Activated CD8-positive, alpha-beta T cell treated with anti-CD3 and anti-CD28 coated beads for 36 hours (primary cell): ENCODE results near the gene CUTA. TPM values are rescaled to one million over a fixed set of nuclear protein-coding genes. Genes with fewer than 3 reads are reported as not detected.
A peak's percentile ranks its signal among the peaks of the same experiment; 100 is the strongest.
"Not testable (repeated sequence)": the region's sequence is repeated elsewhere in the genome, so short reads cannot be mapped to it uniquely, and the experiment has no call there.

ENCODE experiments used
- ATAC-seq: fragments of 200-7000 bp; cut with Tn5 transposase; one replicate; pipeline ENCODE4 v1.10.0; 2021; ENCODE audit warnings: mild to moderate bottlenecking, moderate library complexity
- CTCF ChIA-PET: fragments of 350-600 bp; sonication (Branson Sonifier 250); formaldehyde crosslinking; loops from one replicate; lab custom pipeline; 2021; ENCODE audit warnings: antibody characterized with exemption; lab: Charles Lee
- POLR2A ChIA-PET: fragments of 350-600 bp; sonication (Branson Sonifier 250); formaldehyde crosslinking; loops from one replicate; lab custom pipeline; 2021; ENCODE audit warnings: antibody characterized with exemption; lab: Charles Lee
- DNase-seq: peaks from one replicate; pipeline ENCODE4 v3.0.0-alpha.2; 2020
- H3K27ac Mint-ChIP-seq: one replicate; pipeline ENCODE4 v1.8.0; 2021; ENCODE audit warnings: mild to moderate bottlenecking, mixed read lengths
- H3K27me3 Mint-ChIP-seq: one replicate; pipeline ENCODE4 v1.8.0; 2021; ENCODE audit warnings: mixed read lengths
- H3K36me3 Mint-ChIP-seq: one replicate; pipeline ENCODE4 v1.8.0; 2021; ENCODE audit warnings: low read depth, mixed read lengths
- H3K4me1 Mint-ChIP-seq: one replicate; pipeline ENCODE4 v1.8.0; 2021; ENCODE audit warnings: low read depth, mixed read lengths
- H3K4me3 Mint-ChIP-seq: one replicate; pipeline ENCODE4 v1.8.0; 2021; ENCODE audit warnings: mild to moderate bottlenecking, moderate library complexity, mixed read lengths
- H3K9me3 Mint-ChIP-seq: one replicate; pipeline ENCODE4 v1.8.0; 2021; ENCODE audit warnings: mixed read lengths
- intact Hi-C: fragments of 100-400 bp; cut with micrococcal nuclease; formaldehyde crosslinking; loops from one replicate; pipeline ENCODE4 v1.10.0; 2022
- microRNA-seq: library from miRNA; unstranded; fragments of <30 nt; microRNA quantifications from one replicate; pipeline ENCODE4 v1.2.0, GENCODE V29; 2022; ENCODE audit warnings: borderline microRNAs expressed, borderline replicate concordance
- total RNA-seq, 2 experiments: library from RNA; stranded (reverse); gene quantifications; one replicate each; pipeline ENCODE4 v1.2.3, GENCODE V29; 2021
- TF ChIP-seq, protein P1 (sequence below): fragments of 200-600 bp; IDR thresholded peaks from one replicate; pipeline ENCODE4 v1.8.0; 2022; ENCODE audit warnings: antibody characterized with exemption, mild to moderate bottlenecking

Gene CUTA
- total RNA-seq, 2 experiments from 2014 or later, result 155 to 160 TPM

DNA sequence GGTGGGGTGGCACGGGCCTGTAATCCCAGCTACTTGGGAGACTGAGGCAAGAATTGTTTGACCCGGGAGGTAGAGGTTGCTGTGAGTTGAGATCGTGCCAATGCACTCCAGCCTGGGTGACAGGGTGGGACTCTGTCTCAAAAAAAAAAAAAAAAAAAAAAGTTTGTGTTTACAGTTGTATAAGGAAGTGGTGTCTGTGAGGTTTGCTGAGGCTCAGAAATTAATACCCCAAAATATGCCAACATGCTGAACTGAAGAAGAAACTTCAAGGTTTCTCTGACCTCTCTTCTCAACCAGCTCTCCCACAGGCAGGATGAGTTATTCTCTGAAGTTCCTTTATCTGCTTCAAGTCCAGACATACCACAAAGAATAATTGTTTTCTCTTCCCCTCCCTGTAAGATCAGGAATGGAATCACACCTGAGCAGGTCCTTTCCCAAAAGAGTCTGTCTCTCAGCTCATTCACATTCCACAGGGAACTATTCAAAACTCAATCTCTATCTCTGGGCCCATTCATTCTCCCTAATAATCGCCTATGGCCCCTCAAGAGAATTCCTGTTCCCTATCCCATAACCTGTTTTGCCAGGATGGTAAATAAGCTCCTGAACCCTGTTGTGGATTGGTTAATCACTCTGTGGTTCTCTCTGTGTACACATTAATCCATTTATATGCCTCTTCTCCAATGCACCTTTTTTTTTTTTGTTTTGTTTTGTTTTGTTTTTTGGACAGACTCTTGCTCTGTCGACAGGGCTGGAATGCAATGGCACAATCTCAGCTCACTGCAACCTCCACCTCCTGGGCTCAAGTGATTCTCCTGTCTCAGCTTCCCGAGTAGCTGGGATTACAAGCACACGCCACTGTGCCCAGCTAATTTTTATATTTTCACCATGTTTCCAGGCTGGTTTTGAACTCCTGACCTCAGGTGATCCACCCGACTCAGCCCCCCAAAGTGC lies 43.7 kb downstream of the CUTA start:
- POLR2A ChIA-PET, result interaction anchor here (0.6 to 0.8 kb wide), 3 partner anchors 14 to 80 kb away, joined by 3 read pairs; no protein-coding TSS in a partner anchor
- Mint-ChIP-seq H3K36me3 (no peaks in the 10 kb centered on the region), H3K4me3 (no peak overlapping the region), H3K27me3 (no peaks in the 10 kb centered on the region), H3K4me1 (peaks cover 12% of the 10 kb centered on the region), H3K9me3 (no peaks in the 10 kb centered on the region), H3K27ac (peak overlapping the region; percentile 49)
- no peak for ATAC-seq
- CTCF ChIA-PET, result interaction anchor here (1.0 to 1.1 kb wide), 3 partner anchors 16 to 254 kb away, joined by 3 read pairs; no protein-coding TSS in a partner anchor
- DNase-seq, result no peak
- intact Hi-C loops, result no loop called here
- TF ChIP-seq, protein P1, sequence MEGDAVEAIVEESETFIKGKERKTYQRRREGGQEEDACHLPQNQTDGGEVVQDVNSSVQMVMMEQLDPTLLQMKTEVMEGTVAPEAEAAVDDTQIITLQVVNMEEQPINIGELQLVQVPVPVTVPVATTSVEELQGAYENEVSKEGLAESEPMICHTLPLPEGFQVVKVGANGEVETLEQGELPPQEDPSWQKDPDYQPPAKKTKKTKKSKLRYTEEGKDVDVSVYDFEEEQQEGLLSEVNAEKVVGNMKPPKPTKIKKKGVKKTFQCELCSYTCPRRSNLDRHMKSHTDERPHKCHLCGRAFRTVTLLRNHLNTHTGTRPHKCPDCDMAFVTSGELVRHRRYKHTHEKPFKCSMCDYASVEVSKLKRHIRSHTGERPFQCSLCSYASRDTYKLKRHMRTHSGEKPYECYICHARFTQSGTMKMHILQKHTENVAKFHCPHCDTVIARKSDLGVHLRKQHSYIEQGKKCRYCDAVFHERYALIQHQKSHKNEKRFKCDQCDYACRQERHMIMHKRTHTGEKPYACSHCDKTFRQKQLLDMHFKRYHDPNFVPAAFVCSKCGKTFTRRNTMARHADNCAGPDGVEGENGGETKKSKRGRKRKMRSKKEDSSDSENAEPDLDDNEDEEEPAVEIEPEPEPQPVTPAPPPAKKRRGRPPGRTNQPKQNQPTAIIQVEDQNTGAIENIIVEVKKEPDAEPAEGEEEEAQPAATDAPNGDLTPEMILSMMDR, result no peak

DNA sequence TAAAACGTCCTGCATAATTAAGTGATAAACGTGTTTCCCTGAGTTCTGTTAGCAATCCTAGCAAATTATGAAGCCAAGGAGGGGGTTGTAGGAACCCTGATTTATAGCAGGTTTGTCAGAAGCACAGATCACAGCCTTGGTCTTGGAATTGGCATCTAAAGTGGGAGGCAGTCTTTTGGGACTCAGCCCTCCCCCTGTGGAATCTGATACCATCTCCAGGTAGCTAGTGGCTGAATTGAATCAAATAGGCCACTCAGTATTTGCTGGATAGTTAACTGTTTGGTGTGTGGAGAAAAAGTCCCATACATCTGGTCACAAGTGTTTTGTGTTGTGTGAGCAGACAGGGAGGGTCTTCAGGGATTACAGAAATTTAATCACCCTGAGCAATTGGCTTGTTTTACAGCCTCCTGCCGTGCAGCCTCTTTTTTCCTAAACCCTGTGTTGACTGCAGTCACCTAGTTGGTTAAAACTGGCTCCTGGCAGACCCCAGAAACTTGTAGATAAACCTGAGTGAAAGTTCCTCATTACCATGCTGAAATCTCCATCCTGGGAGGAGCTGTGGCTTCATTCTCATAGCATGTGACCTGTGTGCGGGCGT lies 45.3 kb downstream of the CUTA start:
- Mint-ChIP-seq H3K4me3 (no peak overlapping the region), H3K27ac (peak overlapping the region; percentile 34), H3K4me1 (peaks cover 12% of the 10 kb centered on the region), H3K27me3 (no peaks in the 10 kb centered on the region), H3K9me3 (no peaks in the 10 kb centered on the region), H3K36me3 (no peaks in the 10 kb centered on the region)
- intact Hi-C loops, result no loop called here
- POLR2A ChIA-PET, result no interaction called here
- TF ChIP-seq, protein P1, result no peak
- no peak for DNase-seq
- CTCF ChIA-PET, result no interaction called here
- ATAC-seq, result no peak

DNA sequence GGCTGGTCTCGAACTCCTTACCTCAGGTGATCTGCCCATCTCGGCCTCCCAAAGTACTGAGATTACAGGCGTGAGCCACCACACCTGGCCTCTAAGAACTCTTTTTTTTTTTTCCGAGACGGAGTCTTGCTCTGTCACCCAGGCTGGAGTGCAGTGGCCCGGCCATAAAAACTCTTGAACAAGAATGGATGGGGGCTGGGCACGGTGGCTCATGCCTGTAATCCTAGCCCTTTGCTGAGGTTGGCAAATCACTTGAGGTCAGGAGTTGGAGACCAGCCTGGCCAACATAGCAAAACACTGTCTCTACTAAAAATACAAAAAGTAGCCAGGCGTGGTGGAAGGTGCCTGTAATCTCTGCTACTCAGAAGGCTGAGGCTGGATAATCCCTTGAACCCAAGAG lies 46.0 kb downstream of the CUTA start:
- intact Hi-C loops, CTCF ChIA-PET, POLR2A ChIA-PET, DNase-seq, ATAC-seq, H3K4me3 Mint-ChIP-seq, H3K36me3 Mint-ChIP-seq, H3K27ac Mint-ChIP-seq, H3K27me3 Mint-ChIP-seq, H3K9me3 Mint-ChIP-seq: not testable (repeated sequence)
- peaks cover 12% of the 10 kb centered on the region for H3K4me1 Mint-ChIP-seq

DNA sequence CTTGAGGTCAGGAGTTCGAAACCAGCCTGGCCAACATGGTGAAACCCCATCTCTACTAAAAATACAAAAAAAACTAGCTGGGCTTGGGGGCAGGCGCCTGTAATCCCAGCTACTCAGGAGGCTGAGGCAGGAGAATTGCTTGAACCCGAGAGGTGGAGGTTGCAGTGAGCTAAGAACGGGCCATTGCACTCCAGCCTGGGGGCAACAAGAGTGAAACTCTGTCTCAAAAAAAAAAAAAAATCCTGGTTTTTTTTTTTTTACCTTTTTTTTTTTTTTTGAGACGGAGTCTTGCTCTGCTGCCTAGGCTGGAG lies 50.2 kb downstream of the CUTA start:
- CTCF ChIA-PET, POLR2A ChIA-PET, intact Hi-C loops: not testable (repeated sequence)

DNA sequence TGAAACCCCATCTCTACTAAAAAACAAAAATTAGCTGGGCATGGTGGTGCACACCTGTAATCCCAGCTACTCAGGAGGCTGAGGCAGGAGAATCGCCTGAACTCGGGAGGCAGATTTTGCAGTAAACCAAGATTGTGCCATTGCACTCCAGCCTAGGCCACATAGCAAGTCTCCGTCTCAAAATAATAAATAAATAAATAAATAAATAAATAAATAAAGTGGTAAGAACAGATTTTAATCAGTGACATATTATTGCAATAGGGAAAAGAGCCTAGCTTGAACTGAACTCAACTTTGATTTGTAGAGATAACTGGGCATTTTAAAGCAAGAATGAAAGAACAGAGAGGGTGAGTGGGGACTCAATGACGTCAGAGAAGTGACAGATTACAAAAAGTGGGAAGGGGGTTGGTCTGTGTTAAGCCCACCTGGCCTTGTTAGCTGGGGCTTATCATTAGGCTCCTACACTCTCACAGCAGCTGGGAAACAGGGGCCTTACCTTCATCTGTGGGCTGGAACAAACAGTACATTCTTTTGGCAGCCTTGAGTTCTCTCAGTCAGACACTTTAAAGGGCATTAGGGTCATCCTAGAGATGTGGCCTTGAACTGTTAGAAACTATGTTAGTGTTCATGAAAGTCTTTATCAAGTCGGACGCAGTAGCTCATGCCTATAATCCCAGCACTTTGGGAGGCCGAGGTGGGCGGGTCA lies 50.7 kb downstream of the CUTA start:
- TF ChIP-seq, protein P1, result no peak
- Mint-ChIP-seq H3K36me3 (no peaks in the 10 kb centered on the region), H3K27ac (no peak overlapping the region), H3K9me3 (no peaks in the 10 kb centered on the region), H3K27me3 (no peaks in the 10 kb centered on the region), H3K4me1 (no peaks in the 10 kb centered on the region), H3K4me3 (no peak overlapping the region)
- no peak for ATAC-seq
- no peak for DNase-seq
- POLR2A ChIA-PET, result no interaction called here
- CTCF ChIA-PET, result no interaction called here
- intact Hi-C loops, result no loop called here

More for the DNA sequence above, 50.2 kb downstream of the CUTA start:
- ATAC-seq, DNase-seq, H3K4me3 Mint-ChIP-seq, H3K27ac Mint-ChIP-seq, H3K36me3 Mint-ChIP-seq, H3K27me3 Mint-ChIP-seq, H3K9me3 Mint-ChIP-seq, H3K4me1 Mint-ChIP-seq: not testable (repeated sequence)

Small RNAs within 50 kb of the gene (microRNA-seq; reads per million reads assigned to microRNA genes)
- gene MIR5004, result 2.4 reads per million

Other genes starting within 250 kb of the CUTA start
- 1 to 10 TPM; 1.3 to 1.4 TPM for gene COL11A2, start 225.6 kb downstream of the CUTA start, total RNA-seq
- gene RXRB, start 217.4 kb downstream of the CUTA start, total RNA-seq, result 10 to 100 TPM; 41.2 to 41.9 TPM
- gene SLC39A7, start 217.2 kb downstream of the CUTA start, total RNA-seq, result 10 to 100 TPM; 43.1 to 43.3 TPM
- gene HSD17B8, start 213.5 kb downstream of the CUTA start, total RNA-seq, result 10 to 100 TPM; 40.6 to 42.0 TPM
- 10 to 100 TPM; 26.8 to 27.5 TPM for gene RING1, start 209.6 kb downstream of the CUTA start, total RNA-seq
- 10 to 100 TPM; 31.2 to 34.3 TPM for gene VPS52, start 146.2 kb downstream of the CUTA start, total RNA-seq
- 1,000 to 10,000 TPM; 4,910 to 4,938 TPM for gene RPS18, start 146.0 kb downstream of the CUTA start, total RNA-seq
- 1 to 10 TPM; 3.6 to 4.2 TPM for gene B3GALT4, start 141.0 kb downstream of the CUTA start, total RNA-seq
- 10 to 100 TPM; 64.0 to 72.2 TPM for gene WDR46, start 128.9 kb downstream of the CUTA start, total RNA-seq
- gene PFDN6, start 128.5 kb downstream of the CUTA start, total RNA-seq, result 10 to 100 TPM; 78.1 to 92.3 TPM
- gene RGL2, start 119.2 kb downstream of the CUTA start, total RNA-seq, result 10 to 100 TPM; 24.2 to 24.3 TPM
- gene TAPBP, start 104.0 kb downstream of the CUTA start, total RNA-seq, result 100 to 1,000 TPM; 179 to 183 TPM
- gene ZBTB22, start 100.4 kb downstream of the CUTA start, total RNA-seq, result 1 to 10 TPM; 7.2 to 7.5 TPM
- gene DAXX, start 95.1 kb downstream of the CUTA start, total RNA-seq, result 10 to 100 TPM; 59.8 to 72.4 TPM
- gene KIFC1, start 26.3 kb downstream of the CUTA start, total RNA-seq, result 10 to 100 TPM; 93.4 to 96.0 TPM
- gene PHF1, start 7.1 kb downstream of the CUTA start, total RNA-seq, result 10 to 100 TPM; 31.9 to 32.6 TPM
- 10 to 100 TPM; 57.9 to 67.0 TPM for gene SYNGAP1, start 2.0 kb upstream of the CUTA start, total RNA-seq
- gene ZBTB9, start 36.5 kb upstream of the CUTA start, total RNA-seq, result 1 to 10 TPM; 7.8 to 8.7 TPM
- gene BAK1, start 162.2 kb upstream of the CUTA start, total RNA-seq, result 10 to 100 TPM; 33.8 to 34.3 TPM
- 10 to 100 TPM; 36.6 to 38.0 TPM for gene ITPR3, start 203.2 kb upstream of the CUTA start, total RNA-seq